HG02852 (cell line): ENCODE data around the gene KIF20B.
"Not testable (repeated sequence)": the region's sequence is repeated elsewhere in the genome, so short reads cannot be mapped to it uniquely, and the experiment has no call there.

ENCODE experiments used
- ATAC-seq: cut with Tn5 transposase; IDR thresholded peaks from one replicate; pipeline ENCODE4 v1.9.1; 2021; ENCODE audit warnings: mild to moderate bottlenecking, moderate library complexity; ENCODE audit not compliant: unreplicated experiment

Gene KIF20B

GRCh38 chr10:89776665-89777064 is 75.3 kb downstream of the KIF20B start:
- ATAC-seq, result no peak

DNA sequence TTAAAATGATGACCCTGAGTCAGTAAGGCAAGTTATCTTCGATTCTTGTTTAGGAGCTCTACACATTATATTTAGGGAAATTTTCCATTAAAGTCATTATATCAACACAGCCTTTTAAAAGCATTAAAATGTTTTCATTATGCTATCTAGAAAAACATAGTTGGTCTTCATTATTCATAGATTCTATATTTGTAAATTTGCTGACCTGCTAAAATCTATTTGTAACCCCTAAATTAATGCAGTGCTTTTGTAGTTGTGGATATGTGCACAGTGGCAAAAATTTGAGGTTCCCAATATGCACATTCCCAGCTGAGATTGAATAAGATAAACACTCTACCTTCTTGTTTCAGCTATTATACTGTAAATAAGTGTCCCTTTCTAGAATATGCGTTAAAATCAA is 81.1 kb downstream of the KIF20B start:
- no peak for ATAC-seq

GRCh38 chr10:89783406-89783805 is 82.0 kb downstream of the KIF20B start:
- ATAC-seq, result no peak

DNA sequence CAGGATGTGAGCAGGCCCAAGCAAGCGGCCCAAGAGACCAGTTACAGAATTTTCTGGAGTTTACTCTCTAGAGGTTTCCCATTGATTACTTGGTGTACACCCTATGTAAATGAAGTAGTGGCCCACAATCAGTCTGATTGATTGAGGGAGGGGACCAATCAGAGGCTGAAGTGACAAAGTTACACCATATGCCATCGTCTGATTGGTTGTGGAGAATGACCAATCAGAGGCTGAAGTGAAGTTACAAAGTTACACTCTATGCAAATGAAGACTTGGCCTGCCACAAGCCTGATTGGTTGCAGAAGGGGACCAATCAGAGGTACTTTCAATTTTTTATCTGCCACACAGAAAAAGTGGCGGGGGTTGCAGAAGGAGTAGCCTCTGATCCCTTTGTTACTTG is 83.7 kb downstream of the KIF20B start:
- no peak for ATAC-seq

GRCh38 chr10:89789188-89789877 is 87.9 kb downstream of the KIF20B start:
- no peak for ATAC-seq

DNA sequence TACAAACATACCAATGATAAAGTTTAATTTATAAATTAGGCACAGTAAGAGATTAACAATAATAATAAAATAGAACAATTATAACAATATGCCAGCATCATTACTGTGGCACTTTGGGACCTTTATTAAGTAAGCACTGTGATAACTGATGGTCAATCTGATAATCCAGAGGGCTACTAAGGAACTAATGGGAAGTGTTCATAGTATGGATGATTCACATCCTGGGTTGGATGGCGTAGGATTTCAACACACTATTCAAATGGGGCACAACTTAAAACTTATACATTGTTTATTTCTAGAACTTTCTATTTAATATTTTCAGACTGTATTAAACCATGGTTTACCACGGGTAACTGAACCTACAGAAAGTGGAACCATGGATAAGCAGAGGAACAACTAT is 90.8 kb downstream of the KIF20B start:
- ATAC-seq, result no peak

GRCh38 chr10:89793649-89794254 is 92.4 kb downstream of the KIF20B start:
- no peak for ATAC-seq

GRCh38 chr10:89795840-89796239 is 94.5 kb downstream of the KIF20B start:
- no peak for ATAC-seq

DNA sequence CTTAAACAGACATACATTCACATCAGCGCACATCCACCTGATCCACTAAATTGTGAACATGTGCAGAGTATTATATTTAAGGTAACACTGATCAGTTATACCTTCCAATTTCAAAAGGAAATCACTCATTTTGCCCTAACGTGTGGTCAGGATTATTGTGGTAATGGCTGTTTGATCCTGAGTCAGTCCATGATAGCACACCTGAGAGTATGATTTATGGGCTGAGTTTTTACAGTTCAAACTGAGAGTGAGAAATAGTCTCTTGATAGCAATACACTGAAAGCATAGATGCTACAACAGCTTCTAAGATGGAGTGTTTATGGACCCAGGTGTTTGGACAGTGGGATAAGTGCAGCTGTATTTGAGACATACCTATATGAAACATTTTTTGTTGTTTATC is 96.7 kb downstream of the KIF20B start:
- no peak for ATAC-seq

DNA sequence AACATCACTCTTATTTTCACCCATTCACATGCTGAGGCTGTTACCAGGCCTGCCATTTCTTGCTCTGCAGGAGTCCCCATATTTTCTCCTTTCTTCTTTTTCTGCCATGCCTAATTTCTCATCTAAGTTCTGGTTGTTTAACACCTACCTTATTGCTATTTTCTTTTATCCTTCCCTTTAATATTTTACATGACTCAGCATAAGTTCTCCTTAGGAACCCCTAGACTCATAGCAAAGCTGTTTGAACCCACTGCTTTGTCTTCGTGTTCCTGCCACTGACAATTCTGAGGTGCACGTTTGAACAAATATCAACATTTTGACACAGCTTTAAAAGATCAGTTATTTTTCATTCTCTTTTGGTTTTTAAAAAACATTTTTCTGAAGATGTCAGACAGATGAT is 98.2 kb downstream of the KIF20B start:
- ATAC-seq, result no peak

DNA sequence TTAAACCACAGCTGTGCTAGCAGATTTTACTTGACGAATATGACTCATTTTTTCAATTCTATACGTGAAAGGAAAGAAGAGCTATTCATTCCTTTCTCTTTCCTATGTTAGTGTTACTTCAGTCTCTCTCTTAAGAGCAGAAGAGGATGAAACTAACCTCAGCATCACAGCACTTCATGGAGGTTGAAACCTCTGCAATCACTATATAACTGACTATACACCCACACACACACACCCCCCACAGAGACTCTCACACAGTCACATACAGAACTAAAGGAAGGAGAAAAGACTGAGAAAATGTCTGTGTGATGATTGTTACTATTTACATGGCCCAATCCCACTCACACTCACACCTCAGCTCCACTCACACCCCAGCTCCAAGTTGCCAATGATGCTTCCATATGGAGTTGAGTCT is 104.2 kb downstream of the KIF20B start:
- ATAC-seq, result peak; percentile 95

GRCh38 chr10:89808842-89809241 is 107.5 kb downstream of the KIF20B start:
- no peak for ATAC-seq

GRCh38 chr10:89809766-89810165 is 108.4 kb downstream of the KIF20B start:
- no peak for ATAC-seq

GRCh38 chr10:89810908-89811525 is 109.6 kb downstream of the KIF20B start:
- ATAC-seq, result no peak

GRCh38 chr10:89813546-89813945 is 112.2 kb downstream of the KIF20B start:
- ATAC-seq, result no peak

GRCh38 chr10:89814278-89814677 is 112.9 kb downstream of the KIF20B start:
- ATAC-seq, result no peak

DNA sequence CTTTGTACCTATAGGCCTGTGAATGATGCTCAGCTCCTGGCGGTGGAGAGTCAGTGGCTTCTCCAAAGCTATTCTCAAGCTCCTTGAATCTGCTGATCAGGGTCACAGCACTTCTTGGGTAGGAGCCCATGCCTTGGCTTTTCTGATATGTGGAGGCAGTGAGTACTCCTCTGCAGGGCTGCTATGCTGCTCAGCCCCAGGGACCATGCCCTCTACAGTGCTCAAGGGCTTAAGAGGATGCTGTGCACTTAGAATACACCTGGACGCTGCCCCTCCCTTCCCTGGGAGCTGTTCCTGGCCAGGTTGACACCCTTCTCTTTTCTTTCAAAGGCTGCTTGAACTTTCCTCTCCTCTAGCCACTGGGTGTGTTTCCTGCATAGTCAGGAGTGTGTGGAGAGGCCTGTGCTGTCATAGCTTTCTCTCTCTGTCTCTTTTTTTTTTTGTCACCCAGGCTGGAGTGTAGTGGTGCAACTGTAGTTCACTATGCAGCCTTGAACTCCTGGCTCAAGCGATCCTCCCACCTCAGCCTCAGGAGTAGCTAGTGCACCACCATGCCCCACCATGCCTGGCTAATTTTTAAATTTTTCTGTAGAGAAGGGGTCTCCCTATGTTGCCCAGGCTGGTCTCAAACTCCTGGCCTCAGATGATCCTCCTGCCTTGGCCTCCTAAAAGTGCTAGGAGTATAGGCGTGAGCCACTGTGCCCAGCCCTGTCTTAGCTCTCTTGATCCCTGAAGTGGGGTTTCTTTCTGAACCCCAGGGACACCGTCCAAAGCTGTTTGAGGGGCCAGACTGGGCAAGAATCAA is 113.9 kb downstream of the KIF20B start:
- no peak for ATAC-seq

GRCh38 chr10:89819008-89819407 is 117.6 kb downstream of the KIF20B start:
- not testable (repeated sequence) for ATAC-seq
